Psoas muscle (tissue), 8 donors: Measurements from ENCODE around the gene PHF5A. TPM values are rescaled to one million over a fixed set of nuclear protein-coding genes. Genes with fewer than 3 reads are reported as not detected.
A peak's percentile ranks its signal among the peaks of the same experiment; 100 is the strongest.

ENCODE experiments used
- ATAC-seq, 4 donors: fragments of 200-7000 bp; cut with Tn5 transposase; one replicate each; pipeline ENCODE4 v1.9.1; 2020; ENCODE audit warnings: moderate library complexity in 3 of 4, mild to moderate bottlenecking in 2 of 4
- DNase-seq, 2 donors: peaks; one replicate each; pipeline ENCODE4 v3.0.0-alpha.2; 2020
- H3K27ac ChIP-seq: fragments of 200-600 bp; one replicate; pipeline ENCODE4 v1.8.0; 2022
- H3K27me3 ChIP-seq, 3 donors: fragments of 200-600 bp in 1 of 3; one replicate each; pipeline versions ENCODE4 v1.6.1 to v1.8.0; 2013 to 2022; ENCODE audit warnings: low read length in 2 of 3, mild to moderate bottlenecking in 2 of 3, moderate library complexity in 1 of 3; ENCODE audit not compliant: insufficient read depth in 3 of 3
- H3K36me3 ChIP-seq, 2 donors: fragments of 200-600 bp in 1 of 2; one replicate each; pipeline versions ENCODE4 v1.6.1 to v1.8.0; 2013 to 2022; ENCODE audit warnings: low read depth in 1 of 2, mild to moderate bottlenecking in 1 of 2, moderate library complexity in 1 of 2; ENCODE audit not compliant: insufficient read depth in 1 of 2
- H3K4me1 ChIP-seq: fragments of 200-600 bp; one replicate; pipeline ENCODE4 v1.8.0; 2022
- H3K4me3 ChIP-seq: fragments of 200-600 bp; one replicate; pipeline ENCODE4 v1.8.0; 2022; ENCODE audit warnings: mild to moderate bottlenecking
- H3K9me3 ChIP-seq: fragments of 200-600 bp; one replicate; pipeline ENCODE4 v1.8.0; 2022
- CTCF ChIP-seq: fragments of 200-600 bp; IDR thresholded peaks from one replicate; pipeline ENCODE4 v1.8.0; 2022; ENCODE audit warnings: antibody characterized with exemption
- WGBS, 3 donors: extraction: QIAGEN DNeasy Blood & Tissue Kit; methylation state at CpG; one replicate each; pipeline versions ENCODE4 v1.1.6 to v1.1.7; 2013; 5-methylcytosine and 5-hydroxymethylcytosine counted together
- intact Hi-C, 2 donors: fragments of 100-400 bp; cut with DNase I; formaldehyde crosslinking; loops; one replicate each; pipeline versions ENCODE4 v1.11.0 to v1.14.2; 2022
- polyA plus RNA-seq, 3 donors: library from polyadenylated mRNA; stranded (reverse); fragments of 200-250 nt; gene quantifications; one replicate each; pipeline ENCODE4 v1.2.3, GENCODE V29; 2013
- total RNA-seq, 4 donors: library from RNA; stranded (reverse); fragmentation: NEBNext Ultra II Directional in 2 of 4; extraction: Animal tissue kit (Norgen Biotek cat#: 25700) in 2 of 4; gene quantifications; one replicate each; pipeline versions ENCODE4 v1.2.1 to v1.2.4, GENCODE V29; 2021 to 2023
- donor health status: healthy with polysubstance abuse.
- donor health status: DM: no; HTN: no; CAD: no; lungs with moderate emphysema.
- donor health status: Bipolar disorder and iron deficiency.
- donor health status: healthy.
- donor health status: DM: yes; HTN: yes; CAD: no.
- donor health status: DM: no; HTN: no; CAD: no.
- donor health status: DM: no; HTN: no; CAD: no.
- donor health status: DM: yes; HTN: yes; CAD: no.

Gene PHF5A
- total and polyA plus RNA-seq, 7 donors = 19.9 to 79.2 (median 34.3) TPM

- H3K27me3 ChIP-seq = no peaks in the 10 kb centered on the region
- intact Hi-C loops = loop anchor here in 1 of 2 donors (5.0 kb wide), 1 partner anchor 37 kb away; no protein-coding TSS in a partner anchor
- peak overlapping the region; percentile 41 for H3K27ac ChIP-seq
- H3K4me1 ChIP-seq = peaks cover 70% of the 10 kb centered on the region
- H3K4me3 ChIP-seq = no peak overlapping the region
- DNase-seq = no peak
- H3K9me3 ChIP-seq = no peaks in the 10 kb centered on the region
- WGBS, 3 donors = 80 to 88% (median 84%) methylated on average over 6 of the region's 6 CpGs
- ATAC-seq = no peak
- TF ChIP-seq CTCF = no peak
- peaks cover 0 to 29% of the 10 kb centered on the region in 2 donors for H3K36me3 ChIP-seq
Observed at GRCh38 chr22:41474872-41475451, 6.5 kb upstream of the PHF5A start.

GRCh38 chr22:41471568-41471967, 3.1 kb upstream of the PHF5A start:
- Histone ChIP-seq H3K27ac (peak overlapping the region; percentile 72), H3K27me3 (no peaks in the 10 kb centered on the region), H3K36me3 (peaks cover 0 to 33% of the 10 kb centered on the region in 2 donors), H3K4me1 (peaks cover 59% of the 10 kb centered on the region), H3K4me3 (peak overlapping the region; percentile 98), H3K9me3 (no peaks in the 10 kb centered on the region)
- no peak for DNase-seq
- ATAC-seq = peak in 2 of 4 donors; percentile 34 to 35
- intact Hi-C loops = loop anchor here in 1 of 2 donors (5.0 kb wide), 1 partner anchor 41 kb away; no protein-coding TSS in a partner anchor
- TF ChIP-seq CTCF = no peak
- WGBS, 3 donors = 38 to 62% (median 47%) methylated on average over 2 of the region's 2 CpGs

GRCh38 chr22:41470886-41471285, 2.4 kb upstream of the PHF5A start:
- ATAC-seq (no peak), DNase-seq (no peak)
- peaks cover 59% of the 10 kb centered on the region for H3K4me1 ChIP-seq
- no peaks in the 10 kb centered on the region for H3K9me3 ChIP-seq
- H3K36me3 ChIP-seq = peaks cover 3 to 40% of the 10 kb centered on the region in 2 donors
- H3K4me3 ChIP-seq = peak overlapping the region; percentile 98
- no peak for TF ChIP-seq CTCF
- peak overlapping the region; percentile 96 for H3K27ac ChIP-seq
- 58 to 69% (median 67%) methylated on average over 2 of the region's 2 CpGs for WGBS, 3 donors
- H3K27me3 ChIP-seq = no peaks in the 10 kb centered on the region
- intact Hi-C loops = loop anchor here in 1 of 2 donors (5.0 kb wide), 1 partner anchor 41 kb away; no protein-coding TSS in a partner anchor

- Histone ChIP-seq H3K27ac (peak overlapping the region; percentile 96), H3K9me3 (no peaks in the 10 kb centered on the region), H3K4me1 (peaks cover 54% of the 10 kb centered on the region), H3K36me3 (peaks cover 10 to 56% of the 10 kb centered on the region in 2 donors), H3K27me3 (no peaks in the 10 kb centered on the region), H3K4me3 (peak overlapping the region; percentile 98)
- no peak for TF ChIP-seq CTCF
- 1 to 3% (median 2%) methylated on average over 27 to 30 of the region's 30 CpGs for WGBS, 3 donors
- DNase-seq (peak; percentile 42 to 75), ATAC-seq (peak; percentile 56 to 70 (median 57))
- intact Hi-C loops = loop anchor here in 1 of 2 donors (2.0 kb wide), 1 partner anchor 21 kb away; no protein-coding TSS in a partner anchor
Observed at GRCh38 chr22:41469218-41469851, 843 bp upstream of the PHF5A start.
